HS-5 (cell line): Measurements from ENCODE around the gene IFT122.
"Not testable (repeated sequence)": the region's sequence is repeated elsewhere in the genome, so short reads cannot be mapped to it uniquely, and the experiment has no call there.

Source experiments
- DNase-seq: peaks from one replicate; pipeline ENCODE4 v3.0.0-alpha.2; 2012; ENCODE audit warnings: low read depth

IFT122 gene

GRCh38 chr3:129498603-129499488 is 58.8 kb downstream of the IFT122 start:
- not testable (repeated sequence) for DNase-seq

- DNase-seq, result not testable (repeated sequence)
Observed at GRCh38 chr3:129499604-129500333, 59.7 kb downstream of the IFT122 start.

GRCh38 chr3:129500334-129500658 is 60.3 kb downstream of the IFT122 start:
- DNase-seq, result no peak

GRCh38 chr3:129501630-129502029 is 61.6 kb downstream of the IFT122 start:
- DNase-seq, result no peak

GRCh38 chr3:129502641-129503408 is 62.8 kb downstream of the IFT122 start:
- DNase-seq, result no peak

- DNase-seq, result no peak
Observed at GRCh38 chr3:129503471-129504291, 63.7 kb downstream of the IFT122 start.

- no peak for DNase-seq
Observed at GRCh38 chr3:129504471-129505100, 64.6 kb downstream of the IFT122 start.

- no peak for DNase-seq
Observed at GRCh38 chr3:129505341-129505740, 65.3 kb downstream of the IFT122 start.

GRCh38 chr3:129506231-129506742 is 66.3 kb downstream of the IFT122 start:
- DNase-seq, result no peak

- no peak for DNase-seq
Observed at GRCh38 chr3:129507181-129507831, 67.3 kb downstream of the IFT122 start.

- DNase-seq, result no peak
Observed at GRCh38 chr3:129512595-129512994, 72.6 kb downstream of the IFT122 start.

- DNase-seq, result no peak
Observed at GRCh38 chr3:129513705-129514104, 73.7 kb downstream of the IFT122 start.

GRCh38 chr3:129514110-129514509 is 74.1 kb downstream of the IFT122 start:
- DNase-seq, result no peak

GRCh38 chr3:129514563-129514962 is 74.5 kb downstream of the IFT122 start:
- DNase-seq, result no peak

- DNase-seq, result not testable (repeated sequence)
Observed at GRCh38 chr3:129515108-129515820, 75.2 kb downstream of the IFT122 start.

- DNase-seq, result not testable (repeated sequence)
Observed at GRCh38 chr3:129515821-129516432, 75.9 kb downstream of the IFT122 start.

- DNase-seq, result no peak
Observed at GRCh38 chr3:129517516-129517915, 77.5 kb downstream of the IFT122 start.

GRCh38 chr3:129518038-129518561 is 78.1 kb downstream of the IFT122 start:
- DNase-seq, result no peak

- no peak for DNase-seq
Observed at GRCh38 chr3:129518581-129518980, 78.6 kb downstream of the IFT122 start.
